ENCODE measurements around the gene OGA.

Gene OGA

DNA sequence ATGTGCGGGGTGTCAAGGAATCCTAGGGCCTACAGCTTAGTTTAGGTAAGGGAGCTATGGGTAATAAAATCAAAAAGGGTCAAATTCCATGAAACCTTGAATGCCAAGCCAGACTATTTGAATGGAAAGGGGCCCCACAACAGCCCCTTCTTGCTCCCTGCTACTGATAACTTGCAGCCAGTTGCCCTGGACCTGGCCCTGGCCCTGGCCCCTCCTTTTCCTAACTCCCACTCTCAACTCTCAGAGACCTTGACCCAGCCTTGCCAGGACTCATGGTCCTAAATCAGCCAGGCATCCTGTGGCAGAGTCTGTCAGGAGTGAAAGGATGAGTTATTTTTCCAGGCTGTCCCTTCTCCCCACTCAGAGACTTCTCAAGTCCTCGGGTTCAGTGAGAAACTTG lies 19.5 kb upstream of the OGA start:
- H3K27me3 ChIP-seq (ENCODE audit: control insufficient read depth, low read length) = peaks cover 14% of the 10 kb centered on the region
- TF ChIP-seq, protein P1, sequence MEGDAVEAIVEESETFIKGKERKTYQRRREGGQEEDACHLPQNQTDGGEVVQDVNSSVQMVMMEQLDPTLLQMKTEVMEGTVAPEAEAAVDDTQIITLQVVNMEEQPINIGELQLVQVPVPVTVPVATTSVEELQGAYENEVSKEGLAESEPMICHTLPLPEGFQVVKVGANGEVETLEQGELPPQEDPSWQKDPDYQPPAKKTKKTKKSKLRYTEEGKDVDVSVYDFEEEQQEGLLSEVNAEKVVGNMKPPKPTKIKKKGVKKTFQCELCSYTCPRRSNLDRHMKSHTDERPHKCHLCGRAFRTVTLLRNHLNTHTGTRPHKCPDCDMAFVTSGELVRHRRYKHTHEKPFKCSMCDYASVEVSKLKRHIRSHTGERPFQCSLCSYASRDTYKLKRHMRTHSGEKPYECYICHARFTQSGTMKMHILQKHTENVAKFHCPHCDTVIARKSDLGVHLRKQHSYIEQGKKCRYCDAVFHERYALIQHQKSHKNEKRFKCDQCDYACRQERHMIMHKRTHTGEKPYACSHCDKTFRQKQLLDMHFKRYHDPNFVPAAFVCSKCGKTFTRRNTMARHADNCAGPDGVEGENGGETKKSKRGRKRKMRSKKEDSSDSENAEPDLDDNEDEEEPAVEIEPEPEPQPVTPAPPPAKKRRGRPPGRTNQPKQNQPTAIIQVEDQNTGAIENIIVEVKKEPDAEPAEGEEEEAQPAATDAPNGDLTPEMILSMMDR (IDR thresholded peaks at IDR 0.05; ENCODE audit: low read depth, low read length, poor library complexity, severe bottlenecking) = no peak
- no peak for TF ChIP-seq EZH2phosphoT487 (IDR thresholded peaks at IDR 0.05; ENCODE audit: borderline replicate concordance, low read length)
- no peaks in the 10 kb centered on the region for H3K79me2 ChIP-seq (ENCODE audit: control insufficient read depth, low read length)
- no peaks in the 10 kb centered on the region; the same call in 1 of the 2 replicates for H4K20me1 ChIP-seq (ENCODE audit: control insufficient read depth, insufficient read depth, low read depth, low read length)
- H3F3A ChIP-seq (ENCODE audit: control insufficient read depth, insufficient read depth) = no peaks in the 10 kb centered on the region
- peaks cover 41% of the 10 kb centered on the region for H3K4me1 ChIP-seq (ENCODE audit: control insufficient read depth, low read length)
- no peak overlapping the region for H3K4me2 ChIP-seq (ENCODE audit: low read length)
- H3K9me2 ChIP-seq (replicated peaks; ENCODE audit: control insufficient read depth, low read length) = no peaks in the 10 kb centered on the region
- H3K4me3 ChIP-seq (ENCODE audit: low read length) = no peak overlapping the region
- no peak overlapping the region for H3K27ac ChIP-seq (ENCODE audit: low read depth, low read length)
- H3K9me3 ChIP-seq (ENCODE audit: control insufficient read depth, insufficient read depth, low read length) = no peaks in the 10 kb centered on the region
- H3K36me3 ChIP-seq (ENCODE audit: control insufficient read depth, low read length) = no peaks in the 10 kb centered on the region

DNA sequence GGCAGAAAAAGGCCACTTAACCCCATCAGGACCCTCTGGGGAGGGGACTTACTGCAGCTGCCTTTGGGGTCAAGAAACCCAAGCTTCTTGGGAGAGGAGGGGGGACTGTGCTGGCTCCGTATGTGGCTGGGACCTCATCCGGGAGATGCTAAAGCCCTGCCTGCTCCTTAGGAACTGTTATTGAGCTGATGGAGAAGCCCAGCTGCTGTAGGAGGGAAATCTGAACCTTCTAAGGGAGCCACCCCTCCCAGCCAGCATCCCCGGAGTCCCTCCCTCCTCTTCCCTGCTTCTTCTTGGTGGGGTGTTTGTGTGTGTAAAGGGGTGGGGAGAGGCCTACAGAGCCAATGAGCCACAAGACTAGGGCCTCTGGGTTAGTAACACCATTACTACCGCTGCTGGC lies 17.1 kb upstream of the OGA start:
- H3K4me1 ChIP-seq (ENCODE audit: control insufficient read depth, low read length) = peaks cover 37% of the 10 kb centered on the region
- H3K79me2 ChIP-seq (ENCODE audit: control insufficient read depth, low read length) = no peaks in the 10 kb centered on the region
- no peak for TF ChIP-seq EZH2phosphoT487 (IDR thresholded peaks at IDR 0.05; ENCODE audit: borderline replicate concordance, low read length)
- TF ChIP-seq, protein P1 (IDR thresholded peaks at IDR 0.05; ENCODE audit: low read depth, low read length, poor library complexity, severe bottlenecking) = no peak
- H3F3A ChIP-seq (ENCODE audit: control insufficient read depth, insufficient read depth) = peaks cover 3% of the 10 kb centered on the region; the same call in 1 of the 2 replicates
- no peak overlapping the region for H3K27ac ChIP-seq (ENCODE audit: low read depth, low read length)
- no peaks in the 10 kb centered on the region for H3K9me3 ChIP-seq (ENCODE audit: control insufficient read depth, insufficient read depth, low read length)
- H3K9me2 ChIP-seq (replicated peaks; ENCODE audit: control insufficient read depth, low read length) = no peaks in the 10 kb centered on the region
- H3K36me3 ChIP-seq (ENCODE audit: control insufficient read depth, low read length) = no peaks in the 10 kb centered on the region
- no peak overlapping the region for H3K4me3 ChIP-seq (ENCODE audit: low read length)
- no peaks in the 10 kb centered on the region for H4K20me1 ChIP-seq (ENCODE audit: control insufficient read depth, insufficient read depth, low read depth, low read length)
- H3K27me3 ChIP-seq (ENCODE audit: control insufficient read depth, low read length) = no peaks in the 10 kb centered on the region
- H3K4me2 ChIP-seq (ENCODE audit: low read length) = no peak overlapping the region

DNA sequence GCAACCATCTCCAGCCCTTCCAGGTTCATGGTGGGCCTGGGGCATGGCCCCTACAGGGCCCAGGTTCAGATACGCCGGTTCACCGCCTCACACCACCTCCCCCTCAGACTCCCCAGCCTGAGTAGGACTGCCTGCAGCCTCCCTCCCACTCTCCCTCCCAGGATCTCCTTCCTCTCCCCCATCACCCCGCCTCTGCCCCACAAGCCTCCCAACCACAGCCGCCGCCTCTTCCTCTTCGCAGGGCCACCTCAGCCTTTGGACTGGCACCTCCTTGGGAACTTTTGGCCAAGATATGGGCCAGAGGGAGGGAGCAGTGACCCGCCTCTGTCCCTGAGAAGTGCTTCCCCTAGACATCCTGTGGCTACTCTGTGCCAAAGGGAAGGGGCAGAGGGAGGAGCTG lies 16.1 kb upstream of the OGA start:
- no peak for TF ChIP-seq EZH2phosphoT487 (IDR thresholded peaks at IDR 0.05; ENCODE audit: borderline replicate concordance, low read length)
- TF ChIP-seq, protein P1 (IDR thresholded peaks at IDR 0.05; ENCODE audit: low read depth, low read length, poor library complexity, severe bottlenecking) = no peak

More for the DNA sequence above, 16.1 kb upstream of the OGA start:
- Histone ChIP-seq H3K36me3 (ENCODE audit: control insufficient read depth, low read length) (no peaks in the 10 kb centered on the region), H3F3A (ENCODE audit: control insufficient read depth, insufficient read depth) (peaks cover 10% of the 10 kb centered on the region), H3K9me2 (replicated peaks; ENCODE audit: control insufficient read depth, low read length) (no peaks in the 10 kb centered on the region), H3K79me2 (ENCODE audit: control insufficient read depth, low read length) (no peaks in the 10 kb centered on the region), H3K4me2 (ENCODE audit: low read length) (no peak overlapping the region), H3K4me3 (ENCODE audit: low read length) (no peak overlapping the region), H3K4me1 (ENCODE audit: control insufficient read depth, low read length) (peaks cover 36% of the 10 kb centered on the region), H3K9me3 (ENCODE audit: control insufficient read depth, insufficient read depth, low read length) (no peaks in the 10 kb centered on the region), H4K20me1 (ENCODE audit: control insufficient read depth, insufficient read depth, low read depth, low read length) (no peaks in the 10 kb centered on the region), H3K27ac (ENCODE audit: low read depth, low read length) (no peak overlapping the region), H3K27me3 (ENCODE audit: control insufficient read depth, low read length) (no peaks in the 10 kb centered on the region)

Measured in DOHH2 (cell line).